Colonic mucosa (tissue), 4 donors: ENCODE measurements around the gene RYR2. TPM values are rescaled to one million over a fixed set of nuclear protein-coding genes. Genes with fewer than 3 reads are reported as not detected.

Experiments used
- DNase-seq: peaks from one replicate; pipeline ENCODE4 v3.0.0-alpha.2; 2020
- H3K27ac ChIP-seq: fragments of 200-600 bp; one replicate; pipeline ENCODE4 v1.8.0; 2021
- H3K27me3 ChIP-seq: fragments of 200-600 bp; one replicate; pipeline ENCODE4 v1.8.0; 2021
- H3K36me3 ChIP-seq: fragments of 200-600 bp; one replicate; pipeline ENCODE4 v1.8.0; 2021
- H3K4me1 ChIP-seq: fragments of 200-600 bp; one replicate; pipeline ENCODE4 v1.8.0; 2021; ENCODE audit warnings: mild to moderate bottlenecking
- H3K4me3 ChIP-seq: fragments of 200-600 bp; one replicate; pipeline ENCODE4 v1.8.0; 2021
- H3K9ac ChIP-seq, 2 donors: one replicate each; pipeline ENCODE4 v1.7.0; 2013; ENCODE audit warnings: control low read depth in 2 of 2, low read depth in 2 of 2, low read length in 2 of 2
- H3K9me3 ChIP-seq: fragments of 200-600 bp; one replicate; pipeline ENCODE4 v1.8.0; 2021
- intact Hi-C: fragments of 100-400 bp; cut with DNase I; formaldehyde crosslinking; loops from one replicate; pipeline ENCODE4 v1.14.1; 2022
- total RNA-seq, 2 donors: library from RNA; stranded (reverse); fragmentation: NEBNext Ultra II Directional in 1 of 2; extraction: Animal tissue kit (Norgen Biotek cat#: 25700) in 1 of 2; gene quantifications; one replicate each; pipeline ENCODE4 v1.2.1, GENCODE V29; 2021
- TF ChIP-seq, protein P1 (sequence below): fragments of 200-600 bp; IDR thresholded peaks from one replicate; pipeline ENCODE4 v1.8.0; 2022; ENCODE audit warnings: antibody characterized with exemption, mild to moderate bottlenecking
- donor health status: healthy.
- donor health status: DM: no; HTN: no; CAD: no.
- donor health status: DM: no; HTN: no; CAD: no.

The RYR2 gene
- total RNA-seq, 2 donors from 2014 or later: 0.15 to 0.56 TPM

DNA sequence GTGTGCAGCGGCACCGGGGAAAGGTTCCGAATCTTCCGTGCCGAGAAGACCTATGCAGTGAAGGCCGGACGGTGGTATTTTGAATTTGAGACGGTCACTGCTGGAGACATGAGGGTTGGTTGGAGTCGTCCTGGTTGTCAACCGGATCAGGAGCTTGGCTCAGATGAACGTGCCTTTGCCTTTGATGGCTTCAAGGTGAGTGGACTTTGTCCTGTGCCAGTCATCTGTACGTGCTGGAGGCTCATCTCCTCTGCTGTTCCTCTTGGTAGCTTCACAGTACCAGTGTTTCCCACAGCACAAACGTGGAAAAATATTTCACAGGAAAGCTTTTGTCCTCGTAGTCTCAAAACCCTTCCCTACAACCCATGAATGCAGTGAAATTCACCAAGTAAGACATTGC lies 524.6 kb downstream of the RYR2 start:
- Histone ChIP-seq H3K36me3 (no peaks in the 10 kb centered on the region), H3K9ac (no peak overlapping the region), H3K4me3 (no peak overlapping the region), H3K27me3 (no peaks in the 10 kb centered on the region), H3K9me3 (no peaks in the 10 kb centered on the region), H3K27ac (no peak overlapping the region), H3K4me1 (no peaks in the 10 kb centered on the region)
- no peak for DNase-seq
- intact Hi-C loops: no loop called here
- TF ChIP-seq, protein P1, sequence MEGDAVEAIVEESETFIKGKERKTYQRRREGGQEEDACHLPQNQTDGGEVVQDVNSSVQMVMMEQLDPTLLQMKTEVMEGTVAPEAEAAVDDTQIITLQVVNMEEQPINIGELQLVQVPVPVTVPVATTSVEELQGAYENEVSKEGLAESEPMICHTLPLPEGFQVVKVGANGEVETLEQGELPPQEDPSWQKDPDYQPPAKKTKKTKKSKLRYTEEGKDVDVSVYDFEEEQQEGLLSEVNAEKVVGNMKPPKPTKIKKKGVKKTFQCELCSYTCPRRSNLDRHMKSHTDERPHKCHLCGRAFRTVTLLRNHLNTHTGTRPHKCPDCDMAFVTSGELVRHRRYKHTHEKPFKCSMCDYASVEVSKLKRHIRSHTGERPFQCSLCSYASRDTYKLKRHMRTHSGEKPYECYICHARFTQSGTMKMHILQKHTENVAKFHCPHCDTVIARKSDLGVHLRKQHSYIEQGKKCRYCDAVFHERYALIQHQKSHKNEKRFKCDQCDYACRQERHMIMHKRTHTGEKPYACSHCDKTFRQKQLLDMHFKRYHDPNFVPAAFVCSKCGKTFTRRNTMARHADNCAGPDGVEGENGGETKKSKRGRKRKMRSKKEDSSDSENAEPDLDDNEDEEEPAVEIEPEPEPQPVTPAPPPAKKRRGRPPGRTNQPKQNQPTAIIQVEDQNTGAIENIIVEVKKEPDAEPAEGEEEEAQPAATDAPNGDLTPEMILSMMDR: no peak

DNA sequence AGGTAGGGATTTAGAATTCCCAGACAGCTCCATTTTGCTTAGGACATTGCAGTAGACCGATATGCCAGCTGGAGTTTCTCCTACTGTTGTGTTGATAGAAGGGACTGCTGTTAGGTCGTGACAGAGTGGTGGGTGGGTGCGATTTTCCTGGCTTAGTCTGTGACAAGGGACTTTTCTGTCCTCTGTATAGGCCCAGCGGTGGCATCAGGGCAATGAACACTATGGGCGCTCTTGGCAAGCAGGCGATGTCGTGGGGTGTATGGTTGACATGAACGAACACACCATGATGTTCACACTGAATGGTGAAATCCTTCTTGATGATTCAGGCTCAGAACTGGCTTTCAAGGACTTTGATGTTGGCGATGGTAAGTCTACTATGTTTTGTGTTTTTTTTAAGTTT lies 527.0 kb downstream of the RYR2 start:
- H3K9ac ChIP-seq: no peak overlapping the region
- H3K36me3 ChIP-seq: no peaks in the 10 kb centered on the region
- H3K27ac ChIP-seq: no peak overlapping the region
- no peaks in the 10 kb centered on the region for H3K9me3 ChIP-seq
- no peak for DNase-seq
- TF ChIP-seq, protein P1: no peak
- intact Hi-C loops: no loop called here
- no peak overlapping the region for H3K4me3 ChIP-seq
- H3K4me1 ChIP-seq: no peaks in the 10 kb centered on the region
- no peaks in the 10 kb centered on the region for H3K27me3 ChIP-seq

DNA sequence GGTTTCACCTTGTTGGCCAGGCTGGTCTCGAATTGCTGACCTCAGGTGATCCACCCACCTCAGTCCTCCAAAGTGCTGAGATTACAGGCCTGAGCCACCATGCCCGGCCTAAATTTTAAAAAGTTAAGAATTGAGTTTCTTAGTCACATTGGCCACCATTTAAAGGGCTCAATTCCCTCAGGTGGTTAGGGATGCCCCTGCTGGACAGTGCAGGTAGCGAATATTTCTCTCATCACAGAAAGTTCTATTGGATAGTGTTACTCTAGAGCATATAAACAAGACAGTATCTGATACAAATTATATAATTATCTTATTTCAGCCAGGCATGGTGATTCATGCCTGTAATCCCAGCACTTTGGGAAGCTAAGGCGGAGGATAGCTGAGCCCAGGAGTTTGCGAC lies 528.5 kb downstream of the RYR2 start:
- no peaks in the 10 kb centered on the region for H3K27me3 ChIP-seq
- TF ChIP-seq, protein P1: no peak
- intact Hi-C loops: no loop called here
- no peaks in the 10 kb centered on the region for H3K9me3 ChIP-seq
- H3K4me3 ChIP-seq: no peak overlapping the region
- H3K9ac ChIP-seq: no peak overlapping the region
- no peaks in the 10 kb centered on the region for H3K4me1 ChIP-seq
- no peaks in the 10 kb centered on the region for H3K36me3 ChIP-seq
- DNase-seq: no peak
- H3K27ac ChIP-seq: no peak overlapping the region

DNA sequence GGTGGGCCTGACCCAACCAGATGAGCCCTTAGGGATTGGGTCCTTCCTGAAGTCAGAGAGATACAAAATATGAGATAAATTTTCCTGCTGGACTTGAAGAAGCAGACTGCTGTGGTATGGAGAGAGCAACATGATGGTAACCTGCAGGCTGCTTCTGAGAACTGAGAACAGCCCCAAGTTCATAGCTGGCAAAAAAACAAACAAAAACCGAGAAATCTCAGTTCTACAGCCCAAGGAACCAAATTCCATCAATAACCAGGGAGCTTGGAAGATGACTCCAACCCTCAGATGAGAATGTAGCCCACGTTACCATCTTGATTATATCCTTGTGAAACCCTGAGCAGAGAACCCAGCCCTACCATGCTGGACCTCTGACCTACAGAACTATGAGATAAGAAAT lies 532.6 kb downstream of the RYR2 start:
- intact Hi-C loops: no loop called here
- H3K4me1 ChIP-seq: no peaks in the 10 kb centered on the region
- no peaks in the 10 kb centered on the region for H3K27me3 ChIP-seq
- no peaks in the 10 kb centered on the region for H3K9me3 ChIP-seq
- H3K27ac ChIP-seq: no peak overlapping the region
- TF ChIP-seq, protein P1: no peak
- DNase-seq: no peak
- no peaks in the 10 kb centered on the region for H3K36me3 ChIP-seq
- H3K9ac ChIP-seq: no peak overlapping the region
- no peak overlapping the region for H3K4me3 ChIP-seq

DNA sequence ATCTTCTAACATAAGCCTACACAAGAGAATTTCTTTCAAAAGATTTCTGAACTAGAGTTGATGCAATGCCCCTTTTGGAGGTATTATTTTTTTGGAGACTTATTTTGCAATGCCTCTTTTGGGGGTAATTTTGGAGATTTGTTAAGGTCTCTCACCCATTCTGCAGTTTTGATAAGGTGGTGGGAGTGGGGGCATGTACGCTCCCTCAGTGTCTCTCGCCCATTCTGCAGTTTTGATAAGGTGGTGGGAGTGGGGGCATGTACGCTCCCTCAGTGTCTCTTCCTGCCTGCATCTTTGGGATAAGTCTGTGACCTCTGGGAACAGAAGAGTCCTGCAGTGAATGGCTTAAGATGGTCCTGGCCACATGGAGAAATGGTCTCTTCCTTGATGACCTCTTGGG lies 536.6 kb downstream of the RYR2 start:
- Histone ChIP-seq H3K27me3 (no peaks in the 10 kb centered on the region), H3K9ac (no peak overlapping the region), H3K36me3 (no peaks in the 10 kb centered on the region), H3K27ac (no peak overlapping the region), H3K9me3 (no peaks in the 10 kb centered on the region), H3K4me1 (no peaks in the 10 kb centered on the region), H3K4me3 (no peak overlapping the region)
- no peak for DNase-seq
- TF ChIP-seq, protein P1: no peak
- intact Hi-C loops: no loop called here

DNA sequence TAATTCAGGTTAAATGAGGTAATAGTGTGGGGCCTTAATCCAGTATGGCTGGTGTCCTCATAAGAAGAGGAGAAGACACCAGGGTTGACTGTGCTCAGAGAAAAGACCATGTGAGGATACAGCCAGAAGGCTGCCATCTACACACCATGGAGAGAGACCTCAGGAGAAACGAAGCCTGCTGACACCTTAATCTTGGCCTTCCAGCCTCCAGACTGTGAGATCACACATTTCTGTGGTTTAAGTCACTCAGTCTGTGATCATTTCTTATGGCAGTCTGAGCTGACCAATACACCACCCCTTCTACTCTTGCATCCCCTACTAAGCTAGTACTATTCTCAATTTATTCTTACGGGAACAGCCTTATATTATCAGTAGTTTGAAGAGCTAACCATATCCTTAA lies 538.7 kb downstream of the RYR2 start:
- TF ChIP-seq, protein P1: no peak
- intact Hi-C loops: no loop called here
- Histone ChIP-seq H3K4me1 (no peaks in the 10 kb centered on the region), H3K36me3 (no peaks in the 10 kb centered on the region), H3K27ac (no peak overlapping the region), H3K27me3 (no peaks in the 10 kb centered on the region), H3K9ac (no peak overlapping the region), H3K9me3 (no peaks in the 10 kb centered on the region), H3K4me3 (no peak overlapping the region)
- no peak for DNase-seq
